Stimulated activated CD4-positive, alpha-beta T cell treated with anti-CD3 and anti-CD28 coated beads, Interleukin-15, amount 100 ng/mL, for 24 hours (primary cell): ENCODE measurements around the gene RASSF4.

Experiments used
- DNase-seq: peaks from one replicate; pipeline ENCODE4 v3.0.0-alpha.2; 2020

Gene RASSF4

DNA sequence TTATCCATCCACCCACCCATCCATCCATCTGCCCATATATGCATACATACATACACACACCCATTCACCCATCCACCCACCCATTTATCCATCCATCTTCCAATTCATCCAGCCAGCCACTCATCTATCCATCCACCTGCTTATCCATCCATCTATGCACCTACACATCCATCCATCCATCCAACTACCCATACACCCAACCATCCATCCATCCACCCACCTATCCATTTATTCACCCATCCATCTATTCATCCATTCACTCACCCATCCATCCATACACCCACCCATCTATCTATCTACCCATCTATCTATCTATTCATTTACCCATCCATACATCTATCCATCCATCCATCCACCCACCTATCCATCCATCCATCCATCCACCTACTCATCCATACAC lies 31.1 kb upstream of the RASSF4 start:
- DNase-seq, result no peak

DNA sequence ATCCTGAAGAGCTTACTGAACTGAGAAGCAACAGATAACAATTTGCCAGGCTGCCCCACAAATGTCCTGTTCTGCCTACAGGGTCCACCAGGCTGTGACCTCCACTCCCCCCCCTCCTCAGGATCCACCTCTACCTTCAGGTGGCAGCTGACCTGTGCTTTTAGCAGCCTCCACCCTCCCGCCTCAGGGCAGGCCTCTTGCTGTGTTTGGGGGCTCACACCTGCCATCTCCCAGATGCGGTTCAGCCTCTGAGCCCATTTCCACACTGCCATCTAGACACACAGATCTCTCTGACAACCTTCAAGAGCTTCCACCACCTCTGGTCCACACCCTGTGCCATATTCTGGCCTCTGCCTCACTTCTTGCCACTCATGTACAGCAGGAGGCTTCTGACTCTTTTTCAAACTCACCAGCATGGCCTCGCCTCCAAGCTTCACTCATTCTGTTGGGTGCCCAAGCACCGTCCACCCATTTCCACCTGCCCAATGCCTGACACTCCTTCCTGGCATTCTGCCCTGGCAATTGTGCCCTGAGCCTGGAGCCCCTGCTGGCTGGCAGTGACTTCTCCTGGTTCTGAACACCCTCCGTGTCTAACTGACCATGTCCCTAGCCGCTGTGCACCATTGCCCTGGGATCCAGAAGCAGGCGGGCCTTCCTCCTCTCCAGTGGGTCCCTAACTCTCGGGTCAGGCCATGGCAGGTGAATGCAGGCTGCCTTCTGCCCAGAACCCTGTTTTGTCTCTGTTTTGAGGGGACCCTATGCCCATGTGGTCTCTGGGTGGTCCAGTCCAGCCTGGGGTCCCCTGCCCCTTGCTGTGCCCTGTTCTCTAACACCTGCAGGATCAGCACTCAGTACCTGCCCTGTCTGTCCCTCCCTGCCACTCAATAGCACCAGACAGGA lies 30.0 kb upstream of the RASSF4 start:
- DNase-seq, result no peak

DNA sequence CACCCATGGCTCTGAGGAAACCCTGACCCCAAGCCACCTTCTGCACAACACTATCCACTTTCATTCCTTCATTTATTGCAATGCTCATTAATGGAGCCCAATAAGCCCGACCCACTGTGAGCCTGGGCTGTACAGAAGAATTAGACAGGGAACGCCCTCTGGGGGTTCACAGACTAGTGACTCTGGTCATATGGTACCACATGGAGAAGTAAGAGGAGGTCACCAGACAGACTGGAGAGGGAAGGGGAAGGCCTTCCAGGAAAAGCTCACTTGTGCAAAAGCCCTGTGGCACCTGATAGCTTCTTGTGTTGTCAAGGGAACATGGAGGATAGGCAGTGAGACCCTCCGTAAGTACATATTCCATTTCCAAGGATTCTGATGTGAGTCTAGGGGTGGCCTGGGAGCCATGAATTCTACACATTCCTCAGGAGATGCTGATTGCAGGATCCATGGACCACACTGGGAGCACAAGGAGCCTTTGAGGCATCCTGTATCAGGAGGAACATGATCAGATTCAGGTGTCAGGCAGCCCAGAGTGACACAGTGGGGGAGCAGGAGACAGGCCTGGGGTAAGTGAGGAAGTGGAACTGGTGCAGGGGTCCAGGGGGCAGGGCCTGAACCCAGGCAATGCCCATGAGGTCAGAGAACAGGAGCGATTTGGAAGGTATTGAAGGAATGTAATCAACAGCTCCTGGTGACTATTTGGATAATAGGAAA lies 28.5 kb upstream of the RASSF4 start:
- no peak for DNase-seq

DNA sequence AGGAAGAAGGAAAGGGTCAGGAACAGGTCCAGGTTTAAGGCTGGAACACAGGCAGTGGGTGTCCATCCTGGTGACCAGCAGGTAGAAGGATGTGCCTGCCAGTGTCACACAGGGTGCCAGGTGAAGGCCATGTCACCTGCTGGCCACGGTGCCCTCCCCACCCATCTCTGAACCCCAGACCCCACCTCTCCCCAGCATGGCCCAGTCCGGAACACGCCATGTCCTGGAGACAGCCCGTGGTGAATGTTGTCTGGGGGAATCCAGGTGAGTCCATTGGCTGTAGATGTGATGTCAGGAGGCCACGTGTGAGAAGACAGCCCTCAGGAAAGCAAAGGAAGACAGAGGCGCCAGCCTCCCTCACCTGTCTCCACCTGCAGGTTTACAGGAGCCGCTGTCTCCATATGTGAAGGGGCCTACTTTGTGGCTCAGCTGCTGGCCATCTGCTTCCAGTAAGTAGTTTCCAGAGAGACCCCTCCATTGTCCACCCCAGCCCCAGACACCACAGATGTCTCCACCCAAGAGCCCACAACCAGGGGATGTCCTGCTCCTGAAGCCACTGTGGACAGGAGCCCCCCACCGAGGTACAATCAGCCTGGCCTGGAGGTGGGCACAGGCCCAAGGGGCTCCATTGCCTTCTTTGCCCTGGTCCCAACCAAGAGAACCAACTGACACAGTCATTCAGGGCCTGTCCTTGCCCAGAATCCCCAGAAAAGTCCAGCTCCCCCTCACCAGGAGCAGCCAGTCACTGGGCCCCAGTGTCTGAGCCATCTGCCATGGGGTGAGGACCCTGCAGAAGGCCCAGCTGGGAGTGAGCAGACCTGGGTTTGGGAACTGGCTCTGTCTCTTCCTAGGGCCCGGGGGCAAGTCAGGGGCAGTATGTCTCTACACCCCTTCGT lies 27.7 kb upstream of the RASSF4 start:
- no peak for DNase-seq

DNA sequence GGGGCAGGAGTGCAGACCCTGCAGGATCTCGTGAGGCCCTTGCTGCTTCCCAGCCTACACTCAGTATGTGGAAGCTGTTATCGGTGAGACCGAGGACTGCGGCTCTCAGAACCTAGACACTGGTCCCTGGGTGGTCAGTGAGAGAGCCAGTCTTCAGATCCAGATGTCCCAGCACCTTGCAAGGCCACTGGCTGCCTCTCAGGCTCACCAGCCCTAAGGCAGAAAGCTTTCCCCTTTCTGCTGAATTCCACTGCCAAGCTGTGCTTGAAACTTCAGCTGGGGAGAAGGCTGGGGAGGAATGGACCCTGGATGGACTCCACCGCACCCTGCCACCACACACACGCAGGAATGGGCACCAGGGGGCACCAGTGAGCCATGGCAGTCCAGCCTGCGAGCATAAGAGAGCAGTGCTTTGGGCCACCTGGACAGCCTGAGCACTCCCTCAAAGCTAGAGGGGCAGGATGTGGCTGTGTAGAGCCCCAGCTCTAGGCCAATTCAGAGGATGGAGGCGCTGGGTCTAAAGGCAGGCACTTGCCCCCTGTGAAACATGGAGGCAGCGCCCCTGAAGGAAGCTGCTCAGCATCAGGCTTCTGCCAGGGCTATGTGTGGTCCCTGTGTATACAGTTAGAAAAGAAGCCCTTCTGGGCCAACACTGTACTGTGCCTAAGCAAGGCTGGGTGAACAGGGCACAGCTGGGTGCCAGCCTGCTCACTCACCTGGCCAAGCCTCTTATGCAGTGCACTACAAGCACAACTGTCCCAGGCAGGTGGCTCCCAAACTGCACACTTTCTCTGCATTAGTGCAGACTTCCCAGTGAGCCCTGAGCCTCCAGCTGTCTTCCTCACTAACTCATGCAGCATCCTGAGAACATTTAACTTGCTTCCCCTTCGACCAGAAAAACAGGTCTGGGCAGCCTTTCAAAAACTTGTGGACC lies 26.8 kb upstream of the RASSF4 start:
- DNase-seq, result peak; percentile 89

DNA sequence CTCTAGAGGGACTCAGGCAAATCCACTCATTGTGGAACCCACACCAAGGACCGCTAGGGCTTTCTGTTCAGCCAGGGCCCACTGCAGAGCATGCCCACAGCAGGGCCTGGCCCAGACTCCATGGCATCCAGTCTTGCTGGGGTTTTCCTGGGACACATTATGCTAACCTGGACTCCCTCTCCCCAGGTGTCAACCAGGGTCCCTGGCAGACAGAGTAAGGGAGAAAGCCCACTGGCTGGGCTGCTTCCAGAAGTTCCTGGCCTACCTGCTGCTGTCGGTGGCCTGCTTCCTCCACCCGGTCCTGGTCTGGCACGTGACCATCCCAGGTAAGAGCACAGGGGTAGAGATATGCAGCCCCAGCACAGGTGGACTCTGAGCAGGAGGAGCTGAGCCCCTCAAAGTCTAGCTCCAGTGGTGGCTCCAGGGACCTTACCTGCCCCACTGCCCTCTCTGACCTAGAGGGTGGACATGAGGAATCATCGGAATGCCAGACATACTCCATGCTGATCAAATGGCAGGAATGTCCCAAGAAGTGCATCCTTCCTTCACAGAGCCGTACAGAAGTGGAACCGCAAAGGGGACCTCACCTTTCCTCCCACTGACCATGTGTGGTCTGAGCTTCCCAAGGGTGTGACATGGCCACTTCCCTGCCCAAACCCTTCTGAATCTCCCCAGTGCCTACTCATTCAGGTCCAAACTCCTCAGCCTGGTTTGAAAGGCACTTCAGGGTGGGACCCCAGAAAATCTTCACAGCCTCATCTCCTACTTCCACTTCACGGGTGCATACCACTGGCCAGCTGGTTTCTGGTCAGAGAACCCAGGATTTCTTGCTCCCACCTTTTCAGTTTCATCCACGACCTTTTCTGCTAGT lies 25.9 kb upstream of the RASSF4 start:
- no peak for DNase-seq

DNA sequence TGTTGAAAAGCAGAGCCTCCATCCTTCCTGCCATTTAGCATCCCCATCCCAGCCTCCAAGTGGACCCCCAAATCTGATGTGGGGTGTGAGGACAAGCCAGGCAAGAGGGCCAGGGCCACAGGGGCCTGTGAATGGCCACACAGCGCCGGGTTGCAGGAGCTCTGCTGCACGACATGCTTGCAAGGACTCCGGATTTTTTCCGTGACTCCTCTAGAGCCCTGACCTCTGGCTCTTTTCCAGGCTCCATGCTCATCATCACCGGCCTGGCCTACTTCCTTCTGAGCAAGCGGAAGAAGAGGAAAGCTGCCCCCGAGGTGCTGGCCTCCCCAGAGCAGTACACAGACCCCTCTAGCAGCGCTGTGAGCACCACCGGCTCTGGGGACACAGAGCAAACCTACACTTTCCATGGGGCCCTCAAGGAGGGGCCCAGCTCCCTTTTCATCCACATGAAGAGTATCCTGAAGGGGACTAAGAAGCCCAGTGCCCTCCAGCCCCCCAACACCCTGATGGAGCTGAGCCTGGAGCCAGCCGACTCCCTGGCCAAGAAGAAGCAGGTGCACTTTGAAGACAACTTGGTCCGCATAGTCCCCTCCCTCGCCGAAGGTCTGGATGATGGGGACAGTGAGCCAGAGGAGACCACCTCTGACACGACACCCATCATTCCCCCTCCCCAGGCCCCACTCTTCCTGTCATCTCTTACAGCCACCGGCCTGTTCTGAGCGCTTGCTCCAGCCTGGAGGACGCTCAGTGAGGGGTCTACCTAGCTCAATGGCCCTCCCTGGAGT lies 25.0 kb upstream of the RASSF4 start:
- no peak for DNase-seq

DNA sequence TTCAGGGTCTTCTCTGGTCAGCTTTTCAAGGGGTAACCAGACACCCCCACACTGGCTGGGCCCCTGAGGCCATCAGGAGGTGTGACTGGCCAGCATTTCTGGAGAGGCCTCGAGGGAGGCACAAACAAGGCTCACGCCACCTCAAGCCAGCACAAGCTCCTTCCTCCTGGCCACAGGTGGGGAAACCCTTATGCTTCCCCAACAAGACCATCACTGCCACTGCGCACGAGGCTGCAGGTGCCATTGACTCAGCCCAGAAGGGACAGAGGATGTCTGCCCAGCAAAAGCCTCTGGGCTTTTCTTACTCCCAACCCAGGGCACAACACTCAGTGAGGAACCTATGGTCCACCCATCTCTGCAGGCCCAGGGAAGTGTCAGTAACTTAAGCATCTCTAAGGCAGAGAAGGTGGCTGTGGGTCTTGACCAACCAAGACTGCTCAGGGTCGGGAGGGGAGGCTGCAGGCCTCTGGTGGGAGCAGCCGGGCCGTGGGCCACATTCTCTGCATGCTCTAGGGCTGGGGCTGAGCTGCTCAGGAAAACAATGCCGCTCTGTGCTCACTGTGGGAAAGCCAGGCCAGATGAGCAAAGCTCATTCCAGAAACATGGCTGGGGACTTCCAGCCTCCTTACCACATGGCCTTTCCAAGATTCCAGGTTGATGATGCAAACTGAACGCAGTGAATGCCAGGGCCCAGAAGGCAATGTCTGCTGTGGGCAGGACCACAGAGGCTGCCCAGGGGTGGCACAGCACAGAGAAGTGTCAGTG lies 24.2 kb upstream of the RASSF4 start:
- no peak for DNase-seq

DNA sequence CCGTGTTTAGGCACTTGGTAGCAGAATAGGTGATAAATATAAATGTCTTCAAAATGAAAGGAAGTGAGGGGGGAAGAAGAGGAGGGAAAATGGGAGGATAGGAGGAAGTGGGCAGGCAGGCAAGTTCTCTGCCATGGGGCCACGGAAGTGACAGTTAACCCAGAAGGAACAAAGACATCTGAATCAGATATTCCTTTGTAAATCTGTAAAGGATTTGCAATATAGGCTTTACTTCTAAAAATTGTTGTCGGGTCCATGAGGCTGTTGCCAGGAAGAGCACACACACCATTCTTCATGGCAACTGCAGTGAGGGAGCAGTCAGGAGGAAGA lies 23.7 kb upstream of the RASSF4 start:
- no peak for DNase-seq

DNA sequence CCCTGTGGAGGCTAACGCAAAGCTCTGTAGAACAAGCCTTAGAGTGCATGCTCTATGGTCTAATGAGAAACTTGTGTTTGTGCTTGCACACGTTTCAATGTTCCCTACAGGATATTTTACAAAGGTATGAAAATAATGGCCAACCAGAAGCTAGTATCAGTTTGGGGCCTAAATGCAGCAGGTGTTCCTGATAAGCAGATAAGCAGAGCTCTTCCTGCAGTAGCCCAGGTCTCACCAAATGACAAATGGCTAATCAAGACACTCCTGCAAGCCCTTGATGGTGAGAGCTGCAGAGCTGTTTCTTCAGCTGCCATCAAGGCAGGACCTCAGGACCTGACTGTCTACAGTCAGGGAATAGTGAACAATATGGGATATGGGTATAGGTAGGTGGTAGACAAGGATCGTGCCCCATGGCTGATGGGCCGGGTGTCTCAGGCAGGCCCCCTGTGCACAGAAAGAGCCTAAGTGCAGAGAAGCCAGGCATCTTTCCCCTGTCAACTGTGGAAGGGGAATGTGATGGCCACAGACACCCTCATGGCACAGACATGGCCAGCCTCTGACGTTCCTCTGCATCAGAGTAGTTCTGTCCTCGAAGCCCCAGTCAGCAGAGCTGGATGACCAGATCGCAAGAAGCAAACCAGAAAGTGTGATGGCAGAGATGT lies 23.2 kb upstream of the RASSF4 start:
- DNase-seq, result no peak

DNA sequence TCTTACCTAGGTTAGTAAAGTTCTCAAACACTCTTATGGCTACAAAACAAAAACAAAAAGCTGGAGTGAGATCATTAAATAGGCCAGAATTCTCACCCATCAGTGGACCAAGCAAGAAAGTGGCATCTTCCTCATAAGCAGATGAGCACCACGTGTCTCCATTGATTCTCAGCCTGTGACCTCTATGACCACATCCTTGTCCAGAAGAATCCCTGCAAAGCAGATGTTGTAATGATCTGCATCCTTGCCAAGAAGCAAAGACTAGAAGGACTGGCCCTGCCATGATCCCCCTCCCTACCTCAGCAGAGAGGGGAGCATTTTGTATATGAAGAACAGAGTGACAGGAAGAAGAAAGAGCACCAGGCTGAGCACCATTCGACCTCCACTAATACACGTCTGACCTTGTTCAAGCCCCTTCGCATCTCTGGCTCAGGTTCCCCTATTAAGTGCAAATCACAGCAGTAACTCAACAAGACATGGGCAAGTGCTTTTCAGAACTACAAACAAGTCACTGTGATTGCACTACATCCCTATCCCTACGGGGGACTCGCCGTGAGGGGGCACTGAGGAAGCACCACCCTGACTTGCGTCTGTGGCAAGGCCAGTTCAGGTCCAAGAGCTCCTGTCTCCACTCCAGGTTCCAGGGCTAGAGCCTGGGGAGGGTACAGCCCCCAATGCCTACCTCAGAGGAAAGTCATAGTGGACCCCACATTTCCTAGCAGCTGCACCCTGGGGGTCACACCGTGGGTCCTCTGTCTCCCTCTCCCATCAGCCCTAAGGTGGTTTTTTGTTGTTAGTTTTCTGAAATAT lies 22.2 kb upstream of the RASSF4 start:
- no peak for DNase-seq

DNA sequence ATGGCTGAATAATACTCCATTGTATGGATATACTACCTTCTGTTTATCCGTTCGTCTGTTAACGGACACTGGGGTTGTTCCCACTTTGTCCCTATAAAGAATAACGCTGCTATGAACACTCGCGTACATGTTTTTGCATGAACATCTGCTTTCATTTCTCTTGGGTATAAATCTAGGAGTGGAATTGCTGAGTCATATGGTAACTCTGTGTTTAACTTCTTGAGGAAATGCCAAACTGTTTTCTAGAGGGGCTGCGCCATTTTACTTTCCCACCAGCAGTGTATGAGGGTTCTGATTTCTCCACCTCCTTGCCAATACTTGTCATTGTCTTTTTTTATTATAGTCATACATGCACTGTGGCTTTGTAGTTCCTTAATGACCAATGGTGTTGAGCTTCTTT lies 20.6 kb upstream of the RASSF4 start:
- no peak for DNase-seq

DNA sequence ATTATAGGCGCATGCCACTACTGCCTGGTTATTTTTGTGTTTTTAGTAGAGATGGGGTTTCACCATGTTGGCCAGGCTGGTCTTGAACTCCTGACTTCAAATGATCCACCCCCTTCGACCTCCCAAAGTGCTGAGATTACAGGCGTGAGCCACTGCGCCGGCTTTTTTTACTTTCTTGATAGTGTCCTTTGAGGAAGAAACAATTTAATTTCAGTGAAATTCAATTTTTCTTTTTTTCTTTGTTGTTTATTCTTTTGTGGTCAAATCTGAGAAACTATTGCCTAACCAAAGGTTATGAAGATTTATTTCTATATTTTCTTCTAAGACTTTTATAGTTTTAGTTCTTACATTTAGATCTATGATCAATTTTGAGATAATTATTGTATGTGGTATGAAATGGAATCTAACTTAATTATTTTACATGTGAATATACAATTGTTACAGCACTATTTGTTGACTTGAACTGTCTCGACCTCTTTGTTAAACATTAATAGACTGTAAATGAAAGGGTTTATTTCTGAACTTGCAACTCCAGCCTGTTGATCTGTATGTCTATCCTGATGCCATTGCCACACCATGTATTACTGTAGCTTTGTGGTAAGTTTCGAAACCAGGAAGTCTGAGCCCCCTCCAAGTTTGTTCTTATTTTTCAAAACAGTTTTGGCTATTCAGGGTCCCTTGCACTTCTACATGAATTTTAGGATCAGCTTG lies 19.8 kb upstream of the RASSF4 start:
- no peak for DNase-seq

DNA sequence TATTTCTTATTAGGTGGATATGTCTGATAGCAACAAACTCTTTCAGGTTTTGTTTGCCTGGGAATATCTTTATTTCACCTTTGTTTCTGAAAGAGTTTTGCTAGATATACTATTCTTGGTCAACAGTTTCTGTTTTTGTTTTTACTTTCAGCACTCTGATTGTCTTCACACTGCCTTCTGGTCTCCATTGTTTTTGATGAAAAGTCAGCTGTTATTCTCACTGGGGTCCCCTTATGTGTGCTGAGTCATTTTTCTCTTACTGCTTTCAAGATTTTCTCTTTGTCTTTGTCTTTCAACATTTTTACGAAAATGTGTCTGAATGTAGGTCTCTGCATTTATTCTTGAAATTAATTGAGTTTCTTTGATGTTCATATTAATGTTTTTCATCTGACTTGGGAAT lies 15.2 kb upstream of the RASSF4 start:
- DNase-seq, result no peak

DNA sequence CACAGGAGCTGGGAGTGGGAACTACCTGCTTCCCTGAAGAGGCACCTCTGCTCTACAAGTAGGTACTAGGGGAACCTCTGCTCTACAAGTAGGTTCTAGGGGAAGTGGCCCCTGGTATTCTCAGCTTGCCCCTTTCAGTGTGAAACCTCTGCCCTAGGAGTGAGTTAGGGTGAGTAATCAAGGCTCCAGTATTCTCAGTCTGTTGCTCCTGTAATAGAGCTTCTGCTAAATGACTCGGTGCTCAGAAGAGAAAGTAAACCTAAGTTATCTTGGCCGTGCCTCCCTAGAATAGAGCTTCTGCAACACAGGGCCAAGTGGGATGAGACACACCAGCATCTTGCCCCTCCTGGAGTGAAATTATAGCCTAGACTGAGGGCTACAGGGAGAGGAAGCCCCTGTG lies 13.4 kb upstream of the RASSF4 start:
- DNase-seq, result no peak

DNA sequence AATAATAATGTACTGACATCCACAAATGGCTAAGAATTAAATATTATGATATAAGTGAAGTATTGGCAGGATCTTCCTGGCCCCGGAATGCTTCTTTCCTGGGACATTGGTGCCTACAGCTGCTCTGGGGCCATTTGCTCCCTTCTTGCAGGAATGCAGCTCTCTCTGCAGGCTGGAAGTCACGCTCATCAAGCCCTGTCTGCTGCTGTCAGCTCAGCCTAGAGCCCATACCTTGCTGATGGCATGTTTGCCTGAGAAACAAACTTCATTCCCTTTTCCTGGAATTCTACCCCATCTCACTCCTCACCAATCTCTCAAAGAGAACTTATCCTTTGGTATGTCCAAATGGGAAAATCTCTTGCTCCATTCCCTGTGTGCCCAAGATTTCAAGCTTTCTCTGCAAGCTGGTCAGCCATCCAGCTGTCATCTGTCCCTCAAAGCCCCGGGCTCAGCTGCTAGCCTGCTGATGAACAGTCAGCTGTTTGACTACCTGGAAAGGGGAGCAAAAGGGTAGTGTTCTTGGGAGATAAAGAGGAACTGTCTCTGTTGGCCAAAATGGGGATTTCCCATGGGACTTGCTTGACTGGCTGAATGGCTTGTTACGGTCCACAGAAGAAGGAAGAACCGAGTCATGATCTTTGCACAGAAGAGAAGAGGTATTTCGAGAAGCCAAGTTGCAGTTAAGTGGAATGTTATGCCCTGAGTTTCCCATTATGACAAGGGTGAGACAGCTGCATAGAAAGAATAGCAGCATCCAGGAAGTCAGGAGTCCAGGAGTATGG lies 12.0 kb upstream of the RASSF4 start:
- no peak for DNase-seq

DNA sequence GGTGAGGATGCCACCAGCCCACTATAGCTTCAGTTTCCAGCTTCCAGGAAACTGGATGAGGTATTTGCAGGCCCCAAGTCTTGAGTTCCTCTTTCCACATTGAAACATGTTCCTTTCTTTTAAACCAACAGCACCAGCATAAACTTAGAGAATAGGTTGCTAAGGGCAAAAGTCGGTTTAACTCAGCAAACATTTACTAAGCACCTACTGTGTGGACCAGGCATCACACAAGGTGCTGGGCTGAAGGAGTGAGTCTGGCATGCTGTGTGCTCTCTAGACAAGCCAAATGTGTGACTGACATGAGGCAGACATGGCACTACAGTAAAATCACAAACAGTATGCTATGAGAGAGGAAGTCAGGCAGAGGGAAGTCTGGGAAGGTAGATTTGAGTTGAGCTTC lies 11.0 kb upstream of the RASSF4 start:
- no peak for DNase-seq
